GM10266 (cell line): ENCODE data around the gene RPA3.

Experiments
- DNase-seq: peaks from one replicate; pipeline ENCODE4 v3.0.0; 2012; ENCODE audit errors: extremely low spot score
- CTCF ChIP-seq: IDR thresholded peaks from 2 replicates; pipeline ENCODE4 v1.5.1; 2012; ENCODE audit warnings: mild to moderate bottlenecking, low read depth; ENCODE audit not compliant: control insufficient read depth, insufficient read depth; ENCODE audit errors: missing control alignments

Gene RPA3

DNA sequence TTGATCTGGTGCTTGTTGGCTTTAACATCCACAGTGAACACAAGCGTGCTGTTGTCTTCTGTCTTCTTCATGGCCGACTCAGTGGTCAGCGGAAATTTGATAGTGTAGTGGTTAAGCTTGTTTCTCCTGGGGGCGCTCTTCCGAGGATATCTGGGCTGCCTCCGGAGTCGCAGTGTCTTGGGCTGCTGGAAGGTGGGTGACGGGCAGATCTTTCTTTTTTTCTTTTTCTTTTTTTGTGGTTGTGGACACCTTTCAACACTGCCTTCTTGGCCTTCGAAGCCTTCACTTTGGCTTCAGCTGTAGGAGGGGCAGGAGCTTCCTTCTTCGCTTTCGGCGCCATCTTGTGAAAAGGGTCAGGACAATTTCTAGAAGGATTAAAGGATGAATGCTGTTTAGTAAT lies 23.8 kb upstream of the RPA3 start:
- TF ChIP-seq CTCF: no peak
- no peak for DNase-seq

DNA sequence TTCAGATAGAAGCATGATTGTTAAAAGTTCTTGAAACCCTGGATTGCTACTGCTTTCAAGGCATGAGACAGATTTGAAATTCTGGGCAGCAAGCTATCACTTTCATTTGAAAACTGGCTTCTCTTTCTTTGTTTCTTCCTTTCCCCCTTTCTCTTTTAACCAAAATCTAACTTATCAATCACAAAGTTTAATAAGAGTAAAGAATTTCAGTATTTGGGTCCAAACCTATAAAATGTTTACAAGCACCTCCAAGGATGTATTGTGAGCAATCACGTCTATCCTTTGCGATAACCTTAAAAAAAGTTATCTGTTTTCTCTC lies 21.6 kb upstream of the RPA3 start:
- DNase-seq: no peak
- no peak for TF ChIP-seq CTCF

DNA sequence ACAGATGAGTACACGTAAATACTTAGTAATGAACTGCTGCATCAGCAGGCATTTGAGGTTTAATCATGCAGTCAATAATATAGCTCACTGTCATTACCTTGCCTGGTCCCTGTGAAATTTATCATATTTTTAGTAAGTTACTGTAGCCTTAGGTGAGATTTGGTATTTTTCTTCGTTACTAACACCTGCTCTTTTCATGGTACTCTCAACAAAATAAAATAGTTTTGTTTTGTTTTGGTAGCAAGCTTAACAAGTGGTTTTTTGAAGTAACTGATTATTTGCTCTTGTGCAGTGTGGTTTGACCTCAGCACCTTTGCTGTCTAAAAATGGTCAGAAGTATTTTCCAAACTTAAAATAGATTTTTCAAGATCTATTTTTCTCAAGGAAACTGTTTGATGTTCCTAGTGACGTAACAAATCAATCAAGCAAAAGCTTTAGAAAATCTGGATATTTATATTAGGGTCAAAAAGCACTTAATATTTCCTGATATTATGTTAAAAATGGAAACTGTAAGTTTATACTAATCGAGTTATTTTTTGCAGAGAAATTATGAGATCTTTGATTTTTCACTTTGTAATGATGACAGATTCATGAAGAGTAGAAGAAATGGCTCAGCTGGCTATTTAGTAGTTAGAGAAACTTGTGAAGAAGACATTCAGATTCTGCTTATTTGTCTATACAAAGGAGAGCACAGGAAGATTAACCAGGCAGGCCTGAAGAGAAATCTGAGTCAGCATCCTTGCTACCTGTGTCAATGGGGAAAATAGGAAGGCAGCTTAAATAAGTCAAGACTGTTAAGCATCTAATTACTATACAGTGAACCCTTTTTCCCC lies 21.0 kb upstream of the RPA3 start:
- no peak for TF ChIP-seq CTCF
- no peak for DNase-seq

DNA sequence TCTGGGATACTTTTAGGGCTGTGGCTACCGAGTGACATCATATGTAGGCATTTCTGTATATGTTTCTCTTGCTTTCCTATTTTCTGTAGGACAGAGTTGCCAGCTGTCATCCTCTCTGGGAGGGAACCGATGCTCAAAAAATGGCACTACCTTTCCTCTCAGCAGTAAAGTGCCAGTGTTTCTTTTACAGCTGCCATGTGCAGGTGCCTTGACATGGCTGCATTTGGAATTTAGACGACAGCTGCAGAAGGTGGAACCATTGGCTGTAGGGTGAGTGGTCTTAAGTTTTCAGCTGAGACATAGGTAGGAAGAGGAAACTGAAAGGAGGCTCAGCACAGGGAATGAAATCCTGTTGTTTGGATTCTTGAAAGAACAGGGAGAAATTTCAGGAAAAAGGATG lies 20.2 kb upstream of the RPA3 start:
- DNase-seq: no peak
- TF ChIP-seq CTCF: no peak

- TF ChIP-seq CTCF: no peak
- no peak for DNase-seq
These were observed 19.8 kb upstream of the RPA3 start for GRCh38 chr7:7738177-7738576.

GRCh38 chr7:7737674-7738073 lies 19.3 kb upstream of the RPA3 start:
- no peak for DNase-seq
- TF ChIP-seq CTCF: no peak

DNA sequence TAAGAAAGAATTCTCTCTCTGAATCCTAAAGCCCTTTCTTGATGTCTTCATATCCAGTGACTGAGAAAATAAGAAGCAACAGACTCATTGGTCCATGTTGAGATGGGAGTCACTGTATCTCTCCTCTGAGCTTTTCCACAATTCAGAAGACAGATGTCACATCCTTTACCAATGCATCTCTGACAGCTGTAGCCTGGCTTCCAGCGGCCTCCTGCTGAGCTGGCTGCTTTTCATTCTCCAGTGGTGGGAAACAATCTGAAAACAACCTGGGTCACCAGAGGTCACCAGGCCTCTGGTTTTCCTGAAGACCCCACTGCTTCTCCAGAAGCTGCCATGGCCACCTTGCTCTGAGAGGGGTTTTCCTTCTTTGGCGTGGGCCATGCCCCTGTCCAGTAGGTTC lies 18.3 kb upstream of the RPA3 start:
- DNase-seq: no peak
- TF ChIP-seq CTCF: no peak
